Kidney tubule cell (primary cell): Measurements from ENCODE around the gene WNT7A.
"Not testable (repeated sequence)": the region's sequence is repeated elsewhere in the genome, so short reads cannot be mapped to it uniquely, and the experiment has no call there.

ENCODE experiments used
- DNase-seq: peaks from one replicate; pipeline ENCODE4 v3.0.0-alpha.2; 2018; ENCODE audit warnings: low spot score

Gene WNT7A

GRCh38 chr3:13865581-13865980, 14.3 kb downstream of the WNT7A start:
- no peak for DNase-seq

- no peak for DNase-seq
Observed at GRCh38 chr3:13865106-13865505, 14.8 kb downstream of the WNT7A start.

- DNase-seq: peak; percentile 53
Observed at GRCh38 chr3:13863965-13864595, 15.8 kb downstream of the WNT7A start.

GRCh38 chr3:13863382-13863952, 16.4 kb downstream of the WNT7A start:
- DNase-seq: no peak

- DNase-seq: no peak
Observed at GRCh38 chr3:13861461-13861860, 18.4 kb downstream of the WNT7A start.

GRCh38 chr3:13860001-13860400, 19.9 kb downstream of the WNT7A start:
- DNase-seq: peak; percentile 94

GRCh38 chr3:13858768-13859520, 20.9 kb downstream of the WNT7A start:
- no peak for DNase-seq

GRCh38 chr3:13857702-13858380, 22.0 kb downstream of the WNT7A start:
- peak; percentile 76 for DNase-seq

GRCh38 chr3:13856628-13857027, 23.2 kb downstream of the WNT7A start:
- DNase-seq: not testable (repeated sequence)

GRCh38 chr3:13856006-13856405, 23.9 kb downstream of the WNT7A start:
- DNase-seq: no peak

- DNase-seq: no peak
Observed at GRCh38 chr3:13854492-13854891, 25.4 kb downstream of the WNT7A start.

- DNase-seq: peak; percentile 98
Observed at GRCh38 chr3:13853978-13854296, 25.9 kb downstream of the WNT7A start.

GRCh38 chr3:13853256-13853977, 26.5 kb downstream of the WNT7A start:
- no peak for DNase-seq

GRCh38 chr3:13852638-13853009, 27.2 kb downstream of the WNT7A start:
- peak; percentile 69 for DNase-seq

- DNase-seq: no peak
Observed at GRCh38 chr3:13851997-13852637, 27.8 kb downstream of the WNT7A start.

GRCh38 chr3:13851091-13851849, 28.6 kb downstream of the WNT7A start:
- DNase-seq: no peak

GRCh38 chr3:13850161-13850945, 29.5 kb downstream of the WNT7A start:
- DNase-seq: peak; percentile 99

GRCh38 chr3:13849018-13849417, 30.9 kb downstream of the WNT7A start:
- no peak for DNase-seq

- no peak for DNase-seq
Observed at GRCh38 chr3:13846716-13847570, 32.9 kb downstream of the WNT7A start.
